ENCODE measurements around the gene MCC.

DNA sequence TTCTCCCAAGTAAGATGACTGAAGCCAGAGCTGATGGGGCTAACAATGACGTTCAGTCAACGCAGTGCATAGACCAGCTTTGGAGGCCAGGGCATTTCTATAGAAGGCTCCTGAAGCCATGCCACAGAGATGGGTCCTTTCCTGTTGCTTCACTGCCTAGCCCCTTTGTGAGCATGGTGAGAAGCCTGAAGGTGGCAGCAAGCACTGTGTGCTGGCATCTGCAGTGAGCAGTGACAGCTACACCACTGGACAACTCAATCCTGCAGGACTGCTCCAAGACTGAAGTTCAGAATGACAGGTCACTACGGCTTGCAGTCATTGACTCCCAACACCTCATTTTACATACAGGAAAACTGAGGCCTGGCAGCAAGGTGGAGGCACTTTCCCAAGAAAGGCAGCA is 282.4 kb downstream of the MCC start:
- TF ChIP-seq, protein P1, sequence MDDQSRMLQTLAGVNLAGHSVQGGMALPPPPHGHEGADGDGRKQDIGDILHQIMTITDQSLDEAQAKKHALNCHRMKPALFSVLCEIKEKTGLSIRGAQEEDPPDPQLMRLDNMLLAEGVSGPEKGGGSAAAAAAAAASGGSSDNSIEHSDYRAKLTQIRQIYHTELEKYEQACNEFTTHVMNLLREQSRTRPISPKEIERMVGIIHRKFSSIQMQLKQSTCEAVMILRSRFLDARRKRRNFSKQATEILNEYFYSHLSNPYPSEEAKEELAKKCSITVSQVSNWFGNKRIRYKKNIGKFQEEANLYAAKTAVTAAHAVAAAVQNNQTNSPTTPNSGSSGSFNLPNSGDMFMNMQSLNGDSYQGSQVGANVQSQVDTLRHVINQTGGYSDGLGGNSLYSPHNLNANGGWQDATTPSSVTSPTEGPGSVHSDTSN (IDR thresholded peaks at IDR 0.05), result no peak
- 0 out of 5 replicates have a peak, but pooled peaks of 1 of the 2 experiments have one; percentile 7 for TF ChIP-seq RAD21 (conservative IDR thresholded peaks at IDR 0.05 in 1 of 2, IDR thresholded peaks at IDR 0.05 in 1 of 2)
- TF ChIP-seq, protein P2, sequence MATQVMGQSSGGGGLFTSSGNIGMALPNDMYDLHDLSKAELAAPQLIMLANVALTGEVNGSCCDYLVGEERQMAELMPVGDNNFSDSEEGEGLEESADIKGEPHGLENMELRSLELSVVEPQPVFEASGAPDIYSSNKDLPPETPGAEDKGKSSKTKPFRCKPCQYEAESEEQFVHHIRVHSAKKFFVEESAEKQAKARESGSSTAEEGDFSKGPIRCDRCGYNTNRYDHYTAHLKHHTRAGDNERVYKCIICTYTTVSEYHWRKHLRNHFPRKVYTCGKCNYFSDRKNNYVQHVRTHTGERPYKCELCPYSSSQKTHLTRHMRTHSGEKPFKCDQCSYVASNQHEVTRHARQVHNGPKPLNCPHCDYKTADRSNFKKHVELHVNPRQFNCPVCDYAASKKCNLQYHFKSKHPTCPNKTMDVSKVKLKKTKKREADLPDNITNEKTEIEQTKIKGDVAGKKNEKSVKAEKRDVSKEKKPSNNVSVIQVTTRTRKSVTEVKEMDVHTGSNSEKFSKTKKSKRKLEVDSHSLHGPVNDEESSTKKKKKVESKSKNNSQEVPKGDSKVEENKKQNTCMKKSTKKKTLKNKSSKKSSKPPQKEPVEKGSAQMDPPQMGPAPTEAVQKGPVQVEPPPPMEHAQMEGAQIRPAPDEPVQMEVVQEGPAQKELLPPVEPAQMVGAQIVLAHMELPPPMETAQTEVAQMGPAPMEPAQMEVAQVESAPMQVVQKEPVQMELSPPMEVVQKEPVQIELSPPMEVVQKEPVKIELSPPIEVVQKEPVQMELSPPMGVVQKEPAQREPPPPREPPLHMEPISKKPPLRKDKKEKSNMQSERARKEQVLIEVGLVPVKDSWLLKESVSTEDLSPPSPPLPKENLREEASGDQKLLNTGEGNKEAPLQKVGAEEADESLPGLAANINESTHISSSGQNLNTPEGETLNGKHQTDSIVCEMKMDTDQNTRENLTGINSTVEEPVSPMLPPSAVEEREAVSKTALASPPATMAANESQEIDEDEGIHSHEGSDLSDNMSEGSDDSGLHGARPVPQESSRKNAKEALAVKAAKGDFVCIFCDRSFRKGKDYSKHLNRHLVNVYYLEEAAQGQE (IDR thresholded peaks at IDR 0.05), result no peak

All from A549 (cell line).